IMR-90 (cell line): ENCODE data around the gene ZNF827. TPM values are rescaled to one million over a fixed set of nuclear protein-coding genes. Genes with fewer than 3 reads are reported as not detected.

Source experiments
- ATAC-seq: fragments of 200-7000 bp; cut with Tn5 transposase; 2 replicates; pipeline ENCODE4 v1.9.1; 2020; ENCODE audit warnings: low read depth, mild to moderate bottlenecking, moderate library complexity
- BruUV-seq: library from RNA; stranded (reverse); fragments of 400-500 nt; replicated peaks from 2 replicates; lab custom pipeline; 2021; lab: Mats Ljungman, UMichigan
- CTCF ChIA-PET: fragments of 300-600 bp; formaldehyde crosslinking; extraction: SDS; loops from one replicate; lab custom pipeline; 2021; ENCODE audit warnings: antibody characterized with exemption; lab: Yijun Ruan, JAX
- POLR2A ChIA-PET: fragments of 300-600 bp; sonication (Branson Sonifier 250); formaldehyde crosslinking; loops from one replicate; lab custom pipeline; 2022; ENCODE audit warnings: antibody characterized with exemption; ENCODE audit not compliant: unreplicated experiment; lab: Charles Lee
- DNase-seq: peaks from one replicate; pipeline ENCODE4 v3.0.0; 2013
- H2AFZ ChIP-seq: replicated peaks from 2 replicates; pipeline ENCODE3; 2013; ENCODE audit warnings: low read length, mild to moderate bottlenecking; ENCODE audit not compliant: poor library complexity
- H2AK5ac ChIP-seq: 2 replicates; pipeline ENCODE4 v1.6.1; 2013; ENCODE audit warnings: low read depth, low read length, inconsistent platforms
- H2AK9ac ChIP-seq: replicated peaks from 2 replicates; pipeline ENCODE3; 2013; ENCODE audit warnings: mild to moderate bottlenecking, low read depth, low read length, moderate library complexity; ENCODE audit not compliant: poor library complexity
- H2BK120ac ChIP-seq: 2 replicates; pipeline ENCODE4 v1.6.1; 2013; ENCODE audit warnings: low read depth, low read length, inconsistent platforms
- H2BK15ac ChIP-seq: 3 replicates; pipeline ENCODE4 v1.6.1; 2013; ENCODE audit warnings: low read depth, low read length, inconsistent platforms
- H2BK20ac ChIP-seq: 2 replicates; pipeline ENCODE4 v1.6.1; 2013; ENCODE audit warnings: low read depth, mild to moderate bottlenecking, inconsistent platforms, low read length, moderate library complexity
- H2BK5ac ChIP-seq: 2 replicates; pipeline ENCODE4 v1.6.1; 2013; ENCODE audit warnings: mild to moderate bottlenecking, low read depth, low read length, inconsistent platforms; ENCODE audit not compliant: poor library complexity, severe bottlenecking
- H3K14ac ChIP-seq: replicated peaks from 2 replicates; pipeline ENCODE4 v1.6.1; 2013; ENCODE audit warnings: low read depth, low read length, inconsistent platforms
- H3K18ac ChIP-seq: 2 replicates; pipeline ENCODE4 v1.6.1; 2013; ENCODE audit warnings: low read depth, low read length, control low read depth
- H3K23ac ChIP-seq: 2 replicates; pipeline ENCODE4 v1.6.1; 2013; ENCODE audit warnings: low read depth, low read length, inconsistent platforms
- H3K27ac ChIP-seq: 2 replicates; pipeline ENCODE4 v1.5.1; 2013; ENCODE audit warnings: mild to moderate bottlenecking, control low read depth, low read length; ENCODE audit not compliant: insufficient read depth
- H3K27me3 ChIP-seq: 2 replicates; pipeline ENCODE4 v1.6.1; 2013; ENCODE audit warnings: low read length; ENCODE audit not compliant: control insufficient read depth, insufficient read depth
- H3K36me3 ChIP-seq: 2 replicates; pipeline ENCODE4 v1.6.1; 2013; ENCODE audit warnings: low read length, mixed read lengths; ENCODE audit not compliant: control insufficient read depth, insufficient read depth
- H3K4ac ChIP-seq: 2 replicates; pipeline ENCODE4 v1.6.1; 2013; ENCODE audit warnings: low read depth, low read length, inconsistent platforms
- H3K4me1 ChIP-seq: 2 replicates; pipeline ENCODE4 v1.6.1; 2013; ENCODE audit warnings: low read length, mixed read lengths; ENCODE audit not compliant: control insufficient read depth, insufficient read depth
- H3K4me2 ChIP-seq: 2 replicates; pipeline ENCODE4 v1.6.1; 2013; ENCODE audit warnings: low read depth, mild to moderate bottlenecking, control low read depth, low read length, moderate library complexity
- H3K4me3 ChIP-seq: 2 replicates; pipeline ENCODE4 v1.5.1; 2013; ENCODE audit warnings: low read depth, mild to moderate bottlenecking, control low read depth, low read length, moderate library complexity; ENCODE audit not compliant: insufficient read depth
- H3K56ac ChIP-seq: 2 replicates; pipeline ENCODE4 v1.6.1; 2013; ENCODE audit warnings: low read length, inconsistent platforms; ENCODE audit not compliant: insufficient read depth; ENCODE audit errors: extremely low read depth
- H3K79me1 ChIP-seq, 2 experiments: 2 replicates each; pipeline ENCODE4 v1.6.1; 2013; ENCODE audit warnings: low read length in 2 of 2, inconsistent platforms in 1 of 2, low read depth in 1 of 2
- H3K9ac ChIP-seq: 2 replicates; pipeline ENCODE4 v1.6.1; 2013; ENCODE audit warnings: low read depth, low read length, control low read depth
- H3K9me1 ChIP-seq: 2 replicates; pipeline ENCODE4 v1.6.1; 2013; ENCODE audit warnings: low read length, inconsistent platforms; ENCODE audit not compliant: insufficient read depth
- H3K9me3 ChIP-seq: 2 replicates; pipeline ENCODE4 v1.6.1; 2013; ENCODE audit warnings: low read length; ENCODE audit not compliant: control insufficient read depth, insufficient read depth
- H4K20me1 ChIP-seq: 2 replicates; pipeline ENCODE4 v1.6.1; 2013; ENCODE audit warnings: low read length, inconsistent platforms; ENCODE audit not compliant: insufficient read depth
- H4K5ac ChIP-seq: 2 replicates; pipeline ENCODE4 v1.6.1; 2013; ENCODE audit warnings: mild to moderate bottlenecking, low read depth, low read length, control low read depth
- H4K8ac ChIP-seq, 2 experiments: 2 replicates each; pipeline ENCODE4 v1.6.1; 2013; ENCODE audit warnings: low read depth in 2 of 2, low read length in 2 of 2, control low read depth in 1 of 2, inconsistent platforms in 1 of 2
- H4K91ac ChIP-seq: 2 replicates; pipeline ENCODE4 v1.6.1; 2013; ENCODE audit warnings: low read depth, low read length, inconsistent platforms; ENCODE audit not compliant: insufficient read depth
- BHLHE40 ChIP-seq: fragments of 150-350 bp; IDR thresholded peaks from 2 replicates; pipeline ENCODE4 v1.6.1; 2016; ENCODE audit warnings: mild to moderate bottlenecking, low read depth, low read length
- CEBPB ChIP-seq: IDR thresholded peaks from 2 replicates; pipeline ENCODE4 v1.6.1; 2012; ENCODE audit warnings: low read depth, low read length, improper control_type of control experiment
- FOS ChIP-seq: fragments of 150-350 bp; IDR thresholded peaks from 2 replicates; pipeline ENCODE4 v1.6.1; 2016; ENCODE audit warnings: low read depth, low read length
- MAFK ChIP-seq: IDR thresholded peaks from 2 replicates; pipeline ENCODE4 v1.6.1; 2012; ENCODE audit warnings: low read depth, low read length, improper control_type of control experiment
- MAZ ChIP-seq: IDR thresholded peaks from 2 replicates; pipeline ENCODE4 v1.6.1; 2012; ENCODE audit warnings: low read depth, mild to moderate bottlenecking, low read length, improper control_type of control experiment, moderate library complexity, borderline replicate concordance
- MXI1 ChIP-seq: IDR thresholded peaks from 2 replicates; pipeline ENCODE4 v1.6.1; 2012; ENCODE audit warnings: low read depth, mild to moderate bottlenecking, low read length, moderate library complexity, borderline replicate concordance
- NFE2L2 ChIP-seq: fragments of 150-350 bp; IDR thresholded peaks from 2 replicates; pipeline ENCODE4 v1.6.1; 2016; ENCODE audit warnings: low read depth, mild to moderate bottlenecking, low read length
- POLR2A ChIP-seq: IDR thresholded peaks from 2 replicates; pipeline ENCODE4 v1.6.1; 2012; ENCODE audit warnings: mild to moderate bottlenecking, low read depth, low read length
- RCOR1 ChIP-seq: IDR thresholded peaks from 2 replicates; pipeline ENCODE4 v1.6.1; 2012; ENCODE audit warnings: mild to moderate bottlenecking, low read length, improper control_type of control experiment; ENCODE audit not compliant: insufficient replicate concordance
- RFX5 ChIP-seq: IDR thresholded peaks from 2 replicates; pipeline ENCODE4 v1.8.0; 2012; ENCODE audit warnings: low read depth, mild to moderate bottlenecking, low read length, moderate library complexity
- WGBS, 2 experiments: methylation state at CpG; one replicate each; pipeline versions ENCODE4 v1.1.5 to v1.1.7; 2013; ENCODE audit warnings: missing lambda C conversion rate in 2 of 2; ENCODE audit not compliant: insufficient read length in 1 of 2; ENCODE audit errors: extremely low coverage in 2 of 2; 5-methylcytosine and 5-hydroxymethylcytosine counted together
- dilution Hi-C: fragments of 300-500 bp; cut with HindIII; formaldehyde crosslinking; loops from one replicate; pipeline ENCODE4 v1.14.3; 2018; ENCODE audit warnings: low sequenced_read_pairs; ENCODE audit not compliant: unreplicated experiment
- in situ Hi-C: fragments of 300-500 bp; cut with MboI; formaldehyde crosslinking; loops from 3 replicates; pipeline ENCODE4 v1.14.3; 2019; ENCODE audit warnings: low sequenced_read_pairs, inconsistent platforms, mixed read lengths
- intact Hi-C: fragments of 100-400 bp; cut with micrococcal nuclease; formaldehyde crosslinking; loops from 2 replicates; pipeline ENCODE4 v1.10.0; 2022
- polyA plus RNA-seq, 3 experiments: library from polyadenylated mRNA; depleted of rRNA; stranded (reverse); fragments of >200 nt; gene quantifications; 2 replicates each; pipeline ENCODE4 v1.2.3, GENCODE V29; 2012; ENCODE audit warnings: low replicate concordance in 1 of 3
- total RNA-seq: library from RNA; depleted of rRNA; stranded (reverse); fragments of >200 nt; gene quantifications from 2 replicates; pipeline ENCODE4 v1.2.3, GENCODE V29; 2012
- TF ChIP-seq, protein P1 (sequence below): conservative IDR thresholded peaks from 2 replicates; pipeline ENCODE4 v1.5.1; 2012; ENCODE audit warnings: mild to moderate bottlenecking, low read depth, low read length, improper control_type of control experiment
- TF ChIP-seq, protein P2 (sequence below): fragments of 150-350 bp; IDR thresholded peaks from 2 replicates; pipeline ENCODE4 v1.6.1; 2016; ENCODE audit warnings: low read depth, mild to moderate bottlenecking, low read length, moderate library complexity, borderline replicate concordance

ZNF827 gene
- total and polyA plus RNA-seq, 2 of the 4 experiments (the other 2 are of a cell fraction) = 6.6 to 31.7 TPM

DNA sequence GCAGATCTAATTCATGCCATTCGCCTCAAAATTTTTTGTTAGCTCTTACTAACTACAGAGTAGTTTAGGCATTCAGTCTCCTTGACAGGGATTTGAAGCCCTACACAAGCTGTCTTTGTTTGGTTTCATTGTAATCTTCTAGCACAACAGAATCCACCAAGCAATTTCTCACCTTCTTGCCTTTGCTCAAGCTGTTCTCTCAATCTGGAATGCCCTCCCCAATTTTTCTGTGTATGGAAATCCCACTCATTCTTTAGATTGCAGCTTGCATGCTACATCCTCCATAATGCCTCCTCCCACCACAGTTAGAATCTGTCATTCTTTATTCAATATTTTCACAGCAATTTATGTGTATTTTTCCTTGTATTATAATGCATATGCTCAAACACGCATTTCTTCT is 195.0 kb downstream of the ZNF827 start:
- no peak overlapping the region for H4K8ac ChIP-seq
- H3K18ac ChIP-seq = no peak overlapping the region
- intact Hi-C loops = no loop called here
- no peaks in the 10 kb centered on the region for H3K36me3 ChIP-seq
- no peak overlapping the region for H4K91ac ChIP-seq
- ChIA-PET CTCF (interaction anchor here (0.7 kb wide), 1 partner anchor 9 kb away, joined by 3 read pairs; no protein-coding TSS in a partner anchor), POLR2A (no interaction called here)
- H3K9me3 ChIP-seq = no peaks in the 10 kb centered on the region
- no peak overlapping the region for H3K27ac ChIP-seq
- H3K79me1 ChIP-seq = no peaks in the 10 kb centered on the region
- no CpG with 5 or more reads among the region's 2 CpGs for WGBS, 2 experiments
- ATAC-seq (no peak), DNase-seq (no peak)
- TF ChIP-seq BHLHE40 (no peak), NFE2L2 (no peak), FOS (no peak), RCOR1 (no peak), POLR2A (no peak), MAZ (no peak), MXI1 (no peak), CEBPB (no peak), MAFK (no peak), RFX5 (no peak)
- TF ChIP-seq, protein P1, sequence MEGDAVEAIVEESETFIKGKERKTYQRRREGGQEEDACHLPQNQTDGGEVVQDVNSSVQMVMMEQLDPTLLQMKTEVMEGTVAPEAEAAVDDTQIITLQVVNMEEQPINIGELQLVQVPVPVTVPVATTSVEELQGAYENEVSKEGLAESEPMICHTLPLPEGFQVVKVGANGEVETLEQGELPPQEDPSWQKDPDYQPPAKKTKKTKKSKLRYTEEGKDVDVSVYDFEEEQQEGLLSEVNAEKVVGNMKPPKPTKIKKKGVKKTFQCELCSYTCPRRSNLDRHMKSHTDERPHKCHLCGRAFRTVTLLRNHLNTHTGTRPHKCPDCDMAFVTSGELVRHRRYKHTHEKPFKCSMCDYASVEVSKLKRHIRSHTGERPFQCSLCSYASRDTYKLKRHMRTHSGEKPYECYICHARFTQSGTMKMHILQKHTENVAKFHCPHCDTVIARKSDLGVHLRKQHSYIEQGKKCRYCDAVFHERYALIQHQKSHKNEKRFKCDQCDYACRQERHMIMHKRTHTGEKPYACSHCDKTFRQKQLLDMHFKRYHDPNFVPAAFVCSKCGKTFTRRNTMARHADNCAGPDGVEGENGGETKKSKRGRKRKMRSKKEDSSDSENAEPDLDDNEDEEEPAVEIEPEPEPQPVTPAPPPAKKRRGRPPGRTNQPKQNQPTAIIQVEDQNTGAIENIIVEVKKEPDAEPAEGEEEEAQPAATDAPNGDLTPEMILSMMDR = no peak
- TF ChIP-seq, protein P2, sequence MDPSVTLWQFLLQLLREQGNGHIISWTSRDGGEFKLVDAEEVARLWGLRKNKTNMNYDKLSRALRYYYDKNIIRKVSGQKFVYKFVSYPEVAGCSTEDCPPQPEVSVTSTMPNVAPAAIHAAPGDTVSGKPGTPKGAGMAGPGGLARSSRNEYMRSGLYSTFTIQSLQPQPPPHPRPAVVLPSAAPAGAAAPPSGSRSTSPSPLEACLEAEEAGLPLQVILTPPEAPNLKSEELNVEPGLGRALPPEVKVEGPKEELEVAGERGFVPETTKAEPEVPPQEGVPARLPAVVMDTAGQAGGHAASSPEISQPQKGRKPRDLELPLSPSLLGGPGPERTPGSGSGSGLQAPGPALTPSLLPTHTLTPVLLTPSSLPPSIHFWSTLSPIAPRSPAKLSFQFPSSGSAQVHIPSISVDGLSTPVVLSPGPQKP = no peak
- no TSS peak for BruUV-seq
- no peak overlapping the region for H4K5ac ChIP-seq
- H3K4me3 ChIP-seq = no peak overlapping the region
- no peak overlapping the region for H2AFZ ChIP-seq
- no peak overlapping the region for H3K14ac ChIP-seq
- dilution Hi-C loops = no loop called here
- H2BK5ac ChIP-seq = no peak overlapping the region
- H2BK20ac ChIP-seq = no peak overlapping the region
- in situ Hi-C loops = no loop called here
- peaks cover 6% of the 10 kb centered on the region for H3K4me1 ChIP-seq
- peaks cover 3% of the 10 kb centered on the region; the same call in 1 of the 2 replicates for H3K9me1 ChIP-seq
- H3K4ac ChIP-seq = no peak overlapping the region
- no peak overlapping the region for H3K56ac ChIP-seq
- no peaks in the 10 kb centered on the region for H4K20me1 ChIP-seq
- no peaks in the 10 kb centered on the region for H3K27me3 ChIP-seq
- H3K23ac ChIP-seq = no peak overlapping the region
- no peak overlapping the region for H2BK120ac ChIP-seq
- no peak overlapping the region for H3K4me2 ChIP-seq
- H2AK9ac ChIP-seq = no peak overlapping the region
- H2AK5ac ChIP-seq = no peak overlapping the region
- H2BK15ac ChIP-seq = no peak overlapping the region
- no peak overlapping the region for H3K9ac ChIP-seq
